Astrocyte (in vitro differentiated cells and primary cell): Measurements from ENCODE around the gene C2CD4B. TPM values are rescaled to one million over a fixed set of nuclear protein-coding genes. Genes with fewer than 3 reads are reported as not detected.

Source experiments
- DNase-seq: peaks from one replicate; pipeline ENCODE4 v3.0.0-alpha.2; 2010; ENCODE audit warnings: low read depth
- FAIRE-seq: peaks from 2 replicates; lab custom pipeline; 2011; peaks lifted over from hg19 to GRCh38; lab: Jason Lieb, UNC
- H2AFZ ChIP-seq: 2 replicates; pipeline ENCODE4 v1.6.0; 2012; ENCODE audit warnings: low read depth, low read length, inconsistent platforms
- H3K27ac ChIP-seq: 2 replicates; pipeline ENCODE4 v1.5.1; 2011; ENCODE audit warnings: low read depth, low read length, inconsistent platforms
- H3K27me3 ChIP-seq: 2 replicates; pipeline ENCODE4 v1.6.0; 2011; ENCODE audit warnings: low read length, inconsistent platforms; ENCODE audit not compliant: insufficient read depth
- H3K36me3 ChIP-seq: 2 replicates; pipeline ENCODE4 v1.5.1; 2011; ENCODE audit warnings: low read length, inconsistent platforms; ENCODE audit not compliant: insufficient read depth
- H3K4me1 ChIP-seq: 2 replicates; pipeline ENCODE4 v1.5.1; 2011; ENCODE audit warnings: low read length, inconsistent platforms; ENCODE audit not compliant: insufficient read depth
- H3K4me2 ChIP-seq: 2 replicates; pipeline ENCODE4 v1.6.0; 2012; ENCODE audit warnings: low read length, inconsistent platforms
- H3K4me3 ChIP-seq: 2 replicates; pipeline ENCODE4 v1.5.1; 2011; ENCODE audit warnings: low read depth, mild to moderate bottlenecking, low read length, inconsistent platforms; ENCODE audit not compliant: insufficient read depth
- H3K79me2 ChIP-seq: 2 replicates; pipeline ENCODE4 v1.6.0; 2012; ENCODE audit warnings: mild to moderate bottlenecking, low read length, inconsistent platforms; ENCODE audit not compliant: insufficient read depth
- H3K9ac ChIP-seq: 2 replicates; pipeline ENCODE4 v1.6.0; 2012; ENCODE audit warnings: mild to moderate bottlenecking, low read length, inconsistent platforms
- H3K9me3 ChIP-seq: 2 replicates; pipeline ENCODE4 v1.5.1; 2012; ENCODE audit warnings: low read depth, mild to moderate bottlenecking, low read length, inconsistent platforms; ENCODE audit not compliant: insufficient read depth
- H4K20me1 ChIP-seq: 2 replicates; pipeline ENCODE4 v1.6.0; 2012; ENCODE audit warnings: low read length, inconsistent platforms; ENCODE audit not compliant: insufficient read depth
- H3K27ac Mint-ChIP-seq: one replicate; pipeline ENCODE4 v1.8.0; 2021; ENCODE audit warnings: mild to moderate bottlenecking, mixed read lengths; ENCODE audit not compliant: unreplicated experiment
- H3K27me3 Mint-ChIP-seq: one replicate; pipeline ENCODE4 v1.8.0; 2021; ENCODE audit warnings: low read depth, mixed read lengths; ENCODE audit not compliant: unreplicated experiment
- H3K36me3 Mint-ChIP-seq: one replicate; pipeline ENCODE4 v1.8.0; 2021; ENCODE audit warnings: low read depth, mixed read lengths; ENCODE audit not compliant: unreplicated experiment
- H3K4me1 Mint-ChIP-seq: one replicate; pipeline ENCODE4 v1.8.0; 2021; ENCODE audit warnings: low read depth, mixed read lengths; ENCODE audit not compliant: unreplicated experiment
- H3K4me3 Mint-ChIP-seq: one replicate; pipeline ENCODE4 v1.8.0; 2021; ENCODE audit warnings: mild to moderate bottlenecking, moderate library complexity, mixed read lengths; ENCODE audit not compliant: unreplicated experiment
- H3K9me3 Mint-ChIP-seq: one replicate; pipeline ENCODE4 v1.8.0; 2021; ENCODE audit warnings: mild to moderate bottlenecking, mixed read lengths; ENCODE audit not compliant: unreplicated experiment
- EZH2 ChIP-seq: IDR thresholded peaks from 2 replicates; pipeline ENCODE4 v1.6.1; 2012; ENCODE audit warnings: mild to moderate bottlenecking, low read length, inconsistent platforms; ENCODE audit not compliant: insufficient read depth
- total RNA-seq: library from RNA; stranded (reverse); gene quantifications from 2 replicates; pipeline ENCODE4 v1.2.1, GENCODE V29; 2021
- TF ChIP-seq, protein P1 (sequence below): IDR thresholded peaks from 2 replicates; pipeline ENCODE4 v1.5.1; 2011; ENCODE audit warnings: low read depth, mild to moderate bottlenecking, inconsistent platforms, low read length, moderate library complexity; ENCODE audit not compliant: insufficient read depth

Gene C2CD4B
- total RNA-seq, 1 donor from 2014 or later: not detected

- H3K4me1 ChIP-seq: peaks cover 11% of the 10 kb centered on the region
- Mint-ChIP-seq H3K4me3 (no peak overlapping the region), H3K9me3 (peaks cover 2% of the 10 kb centered on the region), H3K27me3 (no peaks in the 10 kb centered on the region), H3K36me3 (no peaks in the 10 kb centered on the region), H3K4me1 (peaks cover 18% of the 10 kb centered on the region), H3K27ac (no peak overlapping the region)
- no peak overlapping the region for H3K9ac ChIP-seq
- H2AFZ ChIP-seq: no peak overlapping the region
- no peaks in the 10 kb centered on the region for H3K9me3 ChIP-seq
- H3K4me2 ChIP-seq: no peak overlapping the region
- no peaks in the 10 kb centered on the region for H3K27me3 ChIP-seq
- no peak overlapping the region for H3K27ac ChIP-seq
- TF ChIP-seq EZH2: no peak
- TF ChIP-seq, protein P1, sequence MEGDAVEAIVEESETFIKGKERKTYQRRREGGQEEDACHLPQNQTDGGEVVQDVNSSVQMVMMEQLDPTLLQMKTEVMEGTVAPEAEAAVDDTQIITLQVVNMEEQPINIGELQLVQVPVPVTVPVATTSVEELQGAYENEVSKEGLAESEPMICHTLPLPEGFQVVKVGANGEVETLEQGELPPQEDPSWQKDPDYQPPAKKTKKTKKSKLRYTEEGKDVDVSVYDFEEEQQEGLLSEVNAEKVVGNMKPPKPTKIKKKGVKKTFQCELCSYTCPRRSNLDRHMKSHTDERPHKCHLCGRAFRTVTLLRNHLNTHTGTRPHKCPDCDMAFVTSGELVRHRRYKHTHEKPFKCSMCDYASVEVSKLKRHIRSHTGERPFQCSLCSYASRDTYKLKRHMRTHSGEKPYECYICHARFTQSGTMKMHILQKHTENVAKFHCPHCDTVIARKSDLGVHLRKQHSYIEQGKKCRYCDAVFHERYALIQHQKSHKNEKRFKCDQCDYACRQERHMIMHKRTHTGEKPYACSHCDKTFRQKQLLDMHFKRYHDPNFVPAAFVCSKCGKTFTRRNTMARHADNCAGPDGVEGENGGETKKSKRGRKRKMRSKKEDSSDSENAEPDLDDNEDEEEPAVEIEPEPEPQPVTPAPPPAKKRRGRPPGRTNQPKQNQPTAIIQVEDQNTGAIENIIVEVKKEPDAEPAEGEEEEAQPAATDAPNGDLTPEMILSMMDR: no peak
- FAIRE-seq: no peak
- H4K20me1 ChIP-seq: no peaks in the 10 kb centered on the region
- H3K36me3 ChIP-seq: no peaks in the 10 kb centered on the region
- no peak for DNase-seq
- H3K79me2 ChIP-seq: no peaks in the 10 kb centered on the region
- H3K4me3 ChIP-seq: no peak overlapping the region
Measured at GRCh38 chr15:62122249-62122648, 42.8 kb downstream of the C2CD4B start.

DNA sequence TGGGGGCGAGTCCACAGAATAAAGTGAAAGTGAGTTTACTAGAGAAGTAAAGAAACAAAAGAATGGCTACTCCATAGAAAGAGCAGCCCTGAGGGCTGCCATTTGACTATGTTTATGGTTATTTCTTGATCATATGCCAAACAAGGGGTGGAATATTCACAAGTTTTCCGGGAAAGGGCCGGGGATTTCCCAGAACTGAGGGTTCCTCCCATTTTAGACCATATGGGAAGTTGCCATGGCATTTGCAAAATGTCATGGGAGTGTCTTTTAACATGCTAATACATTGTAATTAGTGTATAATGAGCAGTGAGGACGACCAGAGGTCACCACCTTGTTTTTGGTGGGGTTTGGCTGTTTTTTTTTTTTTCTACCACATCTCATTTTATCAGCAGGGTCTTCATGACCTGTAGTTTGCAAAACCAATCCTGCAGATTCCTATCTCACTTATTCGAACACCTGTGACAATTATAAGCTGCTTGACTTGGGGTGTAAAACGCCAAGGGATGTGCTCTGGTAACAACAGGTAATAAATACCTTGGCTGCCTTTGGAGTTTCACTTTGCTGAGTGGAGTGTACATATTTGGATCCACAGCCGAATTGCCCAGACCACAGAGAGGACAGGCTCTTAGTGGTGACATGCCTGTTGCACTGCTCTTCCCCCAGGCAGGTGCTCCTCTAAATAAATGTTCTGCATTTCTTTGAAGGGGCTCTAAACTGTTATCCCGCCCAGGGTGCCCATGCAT lies 43.6 kb downstream of the C2CD4B start:
- no peak overlapping the region for H3K4me3 Mint-ChIP-seq

More for the DNA sequence above, 43.6 kb downstream of the C2CD4B start:
- no peak overlapping the region for H3K27ac Mint-ChIP-seq
- TF ChIP-seq, protein P1: no peak
- TF ChIP-seq EZH2: no peak
- FAIRE-seq (no peak), DNase-seq (no peak)
- Histone ChIP-seq H3K9me3 (no peaks in the 10 kb centered on the region), H3K4me1 (peaks cover 11% of the 10 kb centered on the region), H3K4me3 (no peak overlapping the region), H3K9ac (no peak overlapping the region), H3K36me3 (no peaks in the 10 kb centered on the region), H3K27me3 (no peaks in the 10 kb centered on the region), H4K20me1 (no peaks in the 10 kb centered on the region), H3K27ac (no peak overlapping the region), H3K79me2 (no peaks in the 10 kb centered on the region), H3K4me2 (no peak overlapping the region), H2AFZ (no peak overlapping the region)
- peaks cover 18% of the 10 kb centered on the region for H3K4me1 Mint-ChIP-seq
- no peaks in the 10 kb centered on the region for H3K27me3 Mint-ChIP-seq
- no peaks in the 10 kb centered on the region for H3K36me3 Mint-ChIP-seq
- peaks cover 2% of the 10 kb centered on the region for H3K9me3 Mint-ChIP-seq
